ENCODE measurements around the gene PHYHD1. TPM values are rescaled to one million over a fixed set of nuclear protein-coding genes. Genes with fewer than 3 reads are reported as not detected.

Gene PHYHD1
- total and polyA plus RNA-seq, 11 donors: 14.0 to 49.0 (median 27.3) TPM

DNA sequence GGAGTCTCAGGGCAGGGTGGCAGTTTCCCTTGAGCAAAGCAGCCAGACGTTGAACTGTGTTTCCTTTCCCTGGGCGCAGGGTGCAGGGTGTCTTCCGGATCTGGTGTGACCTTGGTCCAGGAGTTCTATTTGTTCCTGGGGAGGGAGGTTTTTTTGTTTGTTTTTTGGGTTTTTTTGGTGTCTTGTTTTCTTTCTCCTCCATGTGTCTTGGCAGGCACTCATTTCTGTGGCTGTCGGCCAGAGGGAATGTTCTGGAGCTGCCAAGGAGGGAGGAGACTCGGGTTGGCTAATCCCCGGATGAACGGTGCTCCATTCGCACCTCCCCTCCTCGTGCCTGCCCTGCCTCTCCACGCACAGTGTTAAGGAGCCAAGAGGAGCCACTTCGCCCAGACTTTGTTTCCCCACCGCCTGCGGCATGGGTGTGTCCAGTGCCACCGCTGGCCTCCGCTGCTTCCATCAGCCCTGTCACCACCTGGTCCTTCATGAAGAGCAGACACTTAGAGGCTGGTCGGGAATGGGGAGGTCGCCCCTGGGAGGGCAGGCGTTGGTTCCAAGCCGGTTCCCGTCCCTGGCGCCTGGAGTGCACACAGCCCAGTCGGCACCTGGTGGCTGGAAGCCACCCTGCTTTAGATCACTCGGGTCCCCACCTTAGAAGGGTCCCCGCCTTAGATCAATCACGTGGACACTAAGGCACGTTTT, 3.5 kb upstream of the PHYHD1 start:
- Histone ChIP-seq H3K27ac (peak overlapping the region; percentile 75 to 86 (median 80)), H3K4me3 (no peak overlapping the region), H3K27me3 (no peaks in the 10 kb centered on the region), H3K36me3 (peaks cover 0 to 36% (median 20%) of the 10 kb centered on the region in 9 donors), H3K4me1 (peaks cover 16 to 92% (median 70%) of the 10 kb centered on the region in 12 donors), H3K9me3 (no peaks in the 10 kb centered on the region)
- TF ChIP-seq, protein P1, sequence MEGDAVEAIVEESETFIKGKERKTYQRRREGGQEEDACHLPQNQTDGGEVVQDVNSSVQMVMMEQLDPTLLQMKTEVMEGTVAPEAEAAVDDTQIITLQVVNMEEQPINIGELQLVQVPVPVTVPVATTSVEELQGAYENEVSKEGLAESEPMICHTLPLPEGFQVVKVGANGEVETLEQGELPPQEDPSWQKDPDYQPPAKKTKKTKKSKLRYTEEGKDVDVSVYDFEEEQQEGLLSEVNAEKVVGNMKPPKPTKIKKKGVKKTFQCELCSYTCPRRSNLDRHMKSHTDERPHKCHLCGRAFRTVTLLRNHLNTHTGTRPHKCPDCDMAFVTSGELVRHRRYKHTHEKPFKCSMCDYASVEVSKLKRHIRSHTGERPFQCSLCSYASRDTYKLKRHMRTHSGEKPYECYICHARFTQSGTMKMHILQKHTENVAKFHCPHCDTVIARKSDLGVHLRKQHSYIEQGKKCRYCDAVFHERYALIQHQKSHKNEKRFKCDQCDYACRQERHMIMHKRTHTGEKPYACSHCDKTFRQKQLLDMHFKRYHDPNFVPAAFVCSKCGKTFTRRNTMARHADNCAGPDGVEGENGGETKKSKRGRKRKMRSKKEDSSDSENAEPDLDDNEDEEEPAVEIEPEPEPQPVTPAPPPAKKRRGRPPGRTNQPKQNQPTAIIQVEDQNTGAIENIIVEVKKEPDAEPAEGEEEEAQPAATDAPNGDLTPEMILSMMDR (IDR thresholded peaks at IDR 0.05): no peak
- no peak for TF ChIP-seq POLR2A (IDR thresholded peaks at IDR 0.05)
- intact Hi-C loops (cut with DNase I): loop anchor here in 3 of 10 donors (2.0 to 5.0 kb wide), 2 partner anchors 34 to 35 kb away; partner anchors contain the start of genes LRRC8A (in 3 of the 3) and KYAT1 (in 2 of the 3)
- ATAC-seq (peak; percentile 12 to 60 (median 56)), DNase-seq (peak; percentile 78 to 88 (median 86))
- 40 to 56% (median 55%) methylated on average over 20 to 26 of the region's 26 CpGs for WGBS, 4 donors

DNA sequence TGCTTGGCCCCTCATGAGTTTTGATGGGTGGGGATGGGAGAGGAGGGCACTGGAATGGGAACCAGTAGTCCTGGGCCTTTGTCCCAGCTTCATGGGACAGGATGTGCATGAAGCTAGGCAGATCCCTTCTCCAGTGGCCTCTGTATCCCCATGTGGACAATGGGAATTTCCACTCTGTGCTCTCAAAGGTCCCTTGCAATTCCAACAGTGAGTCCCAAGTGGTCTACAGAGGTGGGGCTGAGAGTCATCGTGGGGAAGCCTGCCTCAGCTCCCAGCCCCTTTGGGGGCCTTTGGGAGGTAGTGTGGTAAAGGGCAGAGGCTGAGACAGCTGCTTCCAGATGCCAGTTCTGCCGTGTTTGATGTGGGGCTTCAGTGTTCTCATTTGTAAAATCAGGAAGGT, 1.9 kb upstream of the PHYHD1 start:
- intact Hi-C loops (cut with DNase I): loop anchor here in 2 of 10 donors (5.0 kb wide), 1 partner anchor 37 kb away; the partner anchor contains the start of genes KYAT1 (in 2 of the 2) and LRRC8A (in 2 of the 2)
- DNase-seq (no peak), ATAC-seq (no peak)
- H3K27me3 ChIP-seq: no peaks in the 10 kb centered on the region
- H3K9me3 ChIP-seq: no peaks in the 10 kb centered on the region
- TF ChIP-seq POLR2A (IDR thresholded peaks at IDR 0.05): no peak
- TF ChIP-seq, protein P1 (IDR thresholded peaks at IDR 0.05): no peak
- H3K4me1 ChIP-seq: peaks cover 16 to 83% (median 61%) of the 10 kb centered on the region in 12 donors
- H3K4me3 ChIP-seq: no peak overlapping the region
- WGBS, 4 donors: 45 to 66% (median 57%) methylated on average over 2 of the region's 2 CpGs
- peaks cover 0 to 33% (median 20%) of the 10 kb centered on the region in 9 donors for H3K36me3 ChIP-seq
- peak overlapping the region in 8 of 12 donors; percentile 13 to 91 (median 81) for H3K27ac ChIP-seq

DNA sequence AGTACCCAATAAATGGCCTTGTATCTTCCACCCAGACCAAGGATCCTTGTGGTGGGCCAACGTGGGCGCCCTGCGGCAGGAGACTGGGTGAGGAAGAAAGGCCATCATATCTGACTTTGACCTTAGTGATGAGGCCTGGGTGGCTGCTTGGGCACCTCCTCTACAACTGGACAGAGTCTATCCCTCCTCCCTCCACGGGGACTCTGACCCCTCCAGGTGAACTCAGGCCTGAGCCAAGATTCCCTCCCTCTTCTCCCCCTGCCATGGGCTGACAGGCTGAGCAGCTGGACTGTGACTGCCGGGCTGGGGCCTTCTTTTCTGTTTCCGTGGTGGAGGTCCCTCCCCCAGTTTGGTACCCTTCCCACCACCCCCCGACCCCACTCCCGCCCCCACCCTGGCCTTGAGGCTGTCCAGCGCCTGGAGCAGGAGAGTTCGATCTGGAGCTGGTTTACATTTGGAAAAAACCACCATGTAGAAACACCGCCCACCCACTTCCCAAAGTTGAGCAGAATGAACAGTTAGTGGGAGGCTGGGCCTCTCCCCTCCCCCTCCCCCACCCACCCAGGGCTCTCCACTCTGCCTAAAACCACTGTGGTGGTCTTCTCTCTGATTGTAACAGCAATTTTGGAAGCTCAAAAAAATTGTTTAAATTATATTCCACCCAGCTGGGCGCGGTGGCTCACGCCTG, 1.2 kb upstream of the PHYHD1 start:
- no peak for DNase-seq
- ATAC-seq: no peak
- no peaks in the 10 kb centered on the region for H3K27me3 ChIP-seq

More for the DNA sequence above, 1.2 kb upstream of the PHYHD1 start:
- WGBS, 4 donors: 81 to 92% (median 86%) methylated on average over 12 to 14 of the region's 14 CpGs
- no peaks in the 10 kb centered on the region for H3K9me3 ChIP-seq
- H3K4me1 ChIP-seq: peaks cover 16 to 77% (median 55%) of the 10 kb centered on the region in 12 donors
- peaks cover 0 to 30% (median 19%) of the 10 kb centered on the region in 9 donors for H3K36me3 ChIP-seq
- H3K4me3 ChIP-seq: no peak overlapping the region
- peak overlapping the region in 9 of 12 donors; percentile 13 to 91 (median 85) for H3K27ac ChIP-seq
- intact Hi-C loops (cut with DNase I): loop anchor here in 5 of 10 donors (5.0 kb wide), 1 partner anchor 37 kb away; the partner anchor contains the start of genes KYAT1 (in 5 of the 5) and LRRC8A (in 5 of the 5)
- no peak for TF ChIP-seq POLR2A (IDR thresholded peaks at IDR 0.05)
- TF ChIP-seq, protein P1 (IDR thresholded peaks at IDR 0.05): no peak
